22Rv1 (cell line): ENCODE measurements around the gene MBOAT7.
"Not testable (repeated sequence)": the region's sequence is repeated elsewhere in the genome, so short reads cannot be mapped to it uniquely, and the experiment has no call there.

Experiments
- H3K27ac ChIP-seq: fragments of 450-650 bp; 2 replicates; pipeline ENCODE4 v1.5.1; 2017
- CTCF ChIP-seq: fragments of 450-650 bp; IDR thresholded peaks from 2 replicates; pipeline ENCODE4 v1.5.1; 2017; ENCODE audit warnings: mild to moderate bottlenecking
- ZFX ChIP-seq: fragments of 450-650 bp; IDR thresholded peaks from 2 replicates; pipeline ENCODE4 v1.6.1; 2017; ENCODE audit warnings: antibody characterized with exemption, borderline replicate concordance

MBOAT7 gene

GRCh38 chr19:54218960-54219661, 29.7 kb upstream of the MBOAT7 start:
- TF ChIP-seq ZFX (no peak), CTCF (no peak)
- no peak overlapping the region for H3K27ac ChIP-seq

- no peak overlapping the region for H3K27ac ChIP-seq
- TF ChIP-seq CTCF (no peak), ZFX (no peak)
These were observed 28.9 kb upstream of the MBOAT7 start for GRCh38 chr19:54218259-54218658.

GRCh38 chr19:54217517-54218247, 28.3 kb upstream of the MBOAT7 start:
- H3K27ac ChIP-seq, result not testable (repeated sequence)

- TF ChIP-seq ZFX (no peak), CTCF (no peak)
- H3K27ac ChIP-seq, result no peak overlapping the region
These were observed 27.5 kb upstream of the MBOAT7 start for GRCh38 chr19:54216869-54217268.

GRCh38 chr19:54214734-54215133, 25.4 kb upstream of the MBOAT7 start:
- H3K27ac ChIP-seq, result not testable (repeated sequence)

- H3K27ac ChIP-seq, result not testable (repeated sequence)
These were observed 24.8 kb upstream of the MBOAT7 start for GRCh38 chr19:54214217-54214616.

GRCh38 chr19:54211235-54211634, 21.9 kb upstream of the MBOAT7 start:
- H3K27ac ChIP-seq, result no peak overlapping the region
- no peak for TF ChIP-seq CTCF
- no peak for TF ChIP-seq ZFX

GRCh38 chr19:54209811-54210494, 20.6 kb upstream of the MBOAT7 start:
- no peak for TF ChIP-seq CTCF
- TF ChIP-seq ZFX, result no peak
- H3K27ac ChIP-seq, result peak overlapping the region; percentile 58
